GM21447 (cell line): ENCODE data around the gene TMX4.
"Not testable (repeated sequence)": the region's sequence is repeated elsewhere in the genome, so short reads cannot be mapped to it uniquely, and the experiment has no call there.

ENCODE experiments used
- ATAC-seq: cut with Tn5 transposase; IDR thresholded peaks from one replicate; pipeline ENCODE4 v1.9.1; 2021; ENCODE audit not compliant: unreplicated experiment

Gene TMX4

GRCh38 chr20:8019246-8019997 is at the start of gene TMX4:
Gene TMX4 (minus strand): TSS chr20:8019761. CDS start chr20:8019613, 148 bp downstream.
- ATAC-seq: peak; percentile 87

DNA sequence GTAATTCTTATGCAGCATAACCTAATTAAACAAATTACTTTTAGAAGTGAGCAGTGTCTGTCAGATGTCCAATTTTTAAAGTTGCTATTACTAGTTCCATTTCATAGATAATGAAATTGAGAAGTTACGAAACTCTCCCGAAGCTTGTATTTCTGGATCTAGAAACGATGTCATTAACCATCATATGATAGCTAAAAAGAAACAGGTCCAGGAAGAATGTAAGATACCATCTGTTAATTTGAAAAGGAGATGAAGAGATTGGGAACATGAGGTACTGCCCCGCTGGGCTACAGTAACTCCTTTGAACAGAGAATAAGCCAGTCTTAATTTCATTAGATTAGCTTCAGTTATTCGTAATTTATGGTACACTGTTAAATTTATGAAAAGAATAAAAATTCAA is 47.5 kb upstream of the TMX4 start:
- ATAC-seq: no peak

GRCh38 chr20:8066662-8067061 is 47.1 kb upstream of the TMX4 start:
- no peak for ATAC-seq

DNA sequence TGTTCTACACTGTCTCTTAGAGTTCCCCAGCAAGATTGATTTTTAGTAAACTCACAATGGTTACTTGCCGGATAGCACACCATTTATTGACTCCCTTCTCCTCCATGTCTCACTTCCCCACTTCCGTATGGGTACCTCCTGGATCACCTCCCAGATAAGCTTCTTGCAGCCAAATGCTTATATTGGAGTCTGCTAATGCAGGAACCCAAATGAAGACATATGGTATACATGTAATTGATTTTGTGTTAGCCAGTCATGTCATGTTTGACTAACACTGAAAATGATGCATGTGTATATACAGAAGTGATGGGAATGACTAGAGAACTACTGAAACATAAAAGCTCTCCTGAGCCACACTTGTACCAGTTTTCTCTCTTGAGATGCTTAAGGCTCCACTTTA is 46.1 kb upstream of the TMX4 start:
- ATAC-seq: no peak

- no peak for ATAC-seq
Observed at GRCh38 chr20:8062756-8063155, 43.2 kb upstream of the TMX4 start.

- ATAC-seq: no peak
Observed at GRCh38 chr20:8061861-8062518, 42.4 kb upstream of the TMX4 start.

DNA sequence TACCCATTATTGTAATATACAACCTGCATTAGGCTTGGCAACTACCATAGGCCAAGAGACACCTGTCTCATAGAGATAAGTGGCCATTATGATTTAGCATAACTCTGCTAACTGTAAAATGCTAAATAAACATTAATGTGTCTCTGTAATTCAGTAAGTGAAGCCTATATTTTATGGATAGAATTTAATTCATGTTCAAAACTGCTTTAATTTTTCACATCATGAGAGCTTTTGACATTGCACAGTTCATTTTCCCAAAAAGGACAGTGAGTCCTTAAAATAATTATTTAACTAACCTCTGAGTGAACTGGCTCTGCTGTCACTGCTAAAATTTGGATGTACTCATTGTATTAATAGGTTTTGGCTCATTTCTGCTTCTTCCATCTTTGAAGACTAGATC is 41.4 kb upstream of the TMX4 start:
- ATAC-seq: no peak

- ATAC-seq: no peak
Observed at GRCh38 chr20:8057871-8058270, 38.3 kb upstream of the TMX4 start.

DNA sequence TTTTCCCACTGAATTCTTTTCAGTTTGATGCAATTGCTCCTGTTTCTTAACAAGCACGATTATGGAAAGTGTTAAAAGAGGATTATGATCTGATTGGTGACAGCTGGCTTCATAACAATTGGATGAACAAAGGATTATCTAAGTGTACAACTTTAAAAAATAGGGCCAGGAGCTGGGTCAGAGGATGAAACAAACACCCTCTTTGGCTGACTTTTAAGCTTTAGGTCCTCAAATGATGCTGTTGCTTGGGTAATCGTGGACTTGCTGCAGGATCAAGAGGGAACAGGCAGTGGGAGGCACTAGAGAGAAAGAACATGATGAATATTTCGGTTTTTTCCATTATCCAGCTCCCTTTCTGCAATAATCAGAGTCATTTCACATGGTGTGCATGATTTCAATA is 35.5 kb upstream of the TMX4 start:
- no peak for ATAC-seq

- no peak for ATAC-seq
Observed at GRCh38 chr20:8050157-8050837, 30.7 kb upstream of the TMX4 start.

DNA sequence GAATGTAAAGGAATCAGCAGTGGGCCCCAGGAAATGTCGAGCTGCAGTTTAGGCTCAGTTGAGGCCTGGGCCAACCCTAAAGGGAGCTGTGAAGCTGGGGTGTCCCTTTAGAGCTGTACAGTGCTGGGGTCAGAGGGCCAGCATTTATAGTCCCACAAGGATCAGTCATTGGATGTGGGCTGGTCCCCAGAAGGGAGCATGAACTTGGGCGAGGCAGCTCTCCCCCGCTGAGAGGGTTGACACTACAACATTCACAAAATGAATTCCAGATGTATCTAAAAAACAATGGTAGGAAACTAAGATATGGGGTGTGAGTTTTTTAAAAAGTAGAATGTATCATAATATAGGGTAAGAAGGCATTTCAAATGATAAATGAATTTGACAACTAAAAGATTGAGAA is 29.7 kb upstream of the TMX4 start:
- ATAC-seq: no peak

DNA sequence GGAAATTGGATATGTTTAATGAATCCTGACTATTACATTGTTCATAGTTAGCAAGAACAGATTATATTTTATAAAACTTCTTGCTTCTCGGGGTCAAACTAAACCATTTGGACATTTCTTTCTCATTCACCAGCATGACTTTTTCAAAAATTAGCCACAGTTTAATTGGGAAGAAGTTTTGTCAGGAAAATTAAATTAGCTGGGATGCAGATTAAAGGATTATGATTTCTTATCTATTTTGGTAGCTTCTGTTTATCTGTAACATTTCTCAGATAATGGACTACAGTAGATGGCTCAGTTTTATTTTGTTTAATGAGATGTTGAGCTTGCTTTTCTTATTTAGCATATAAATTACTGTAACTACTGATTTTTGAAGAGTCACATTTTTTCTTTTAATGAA is 26.4 kb upstream of the TMX4 start:
- ATAC-seq: no peak

DNA sequence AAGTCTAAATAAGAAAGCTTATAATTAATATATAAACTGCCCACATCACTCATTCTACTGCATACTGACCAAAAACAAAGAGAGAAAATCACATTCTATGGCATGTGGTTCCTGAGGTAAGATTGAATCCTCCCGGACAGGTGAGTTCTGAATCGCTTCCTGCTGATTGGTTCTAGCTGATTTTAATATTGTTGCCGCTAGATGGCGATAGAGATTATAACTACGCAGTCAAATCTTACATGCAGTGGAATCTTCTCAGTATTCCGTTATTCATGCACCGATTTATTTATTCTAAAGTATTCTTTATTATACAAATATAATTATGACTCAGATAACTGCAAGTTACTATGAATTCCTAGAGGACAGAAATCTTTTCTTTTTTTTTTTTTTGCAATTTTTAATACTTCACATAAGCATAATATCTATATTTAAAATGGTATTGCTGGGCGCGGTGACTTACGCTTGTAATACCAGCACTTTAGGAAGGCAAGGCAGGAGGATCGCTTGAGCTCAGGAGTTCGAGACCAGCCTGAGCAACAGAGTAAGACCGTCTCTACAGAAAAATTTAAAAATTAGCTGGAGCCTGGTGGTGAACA is 24.2 kb upstream of the TMX4 start:
- peak; percentile 88 for ATAC-seq

- ATAC-seq: no peak
Observed at GRCh38 chr20:8039042-8039441, 19.5 kb upstream of the TMX4 start.

DNA sequence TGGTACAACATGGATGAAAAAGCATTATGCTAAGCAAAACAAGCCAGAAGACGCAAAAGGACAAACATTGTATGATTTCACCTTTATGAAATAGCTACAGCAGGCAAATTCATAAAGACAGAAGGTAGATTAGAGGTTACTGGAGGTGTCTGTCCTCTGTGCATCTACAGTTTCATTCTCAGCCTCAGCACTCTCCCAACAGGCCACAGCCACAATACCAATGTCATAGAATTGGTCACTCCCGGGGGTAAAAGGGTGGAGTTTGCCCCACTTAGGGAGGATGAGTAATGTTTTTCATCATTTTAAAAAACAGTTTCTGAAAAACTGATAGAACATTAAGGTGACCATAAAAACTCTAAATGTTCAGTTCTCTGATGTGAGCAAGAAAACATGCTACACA is 17.2 kb upstream of the TMX4 start:
- ATAC-seq: no peak

DNA sequence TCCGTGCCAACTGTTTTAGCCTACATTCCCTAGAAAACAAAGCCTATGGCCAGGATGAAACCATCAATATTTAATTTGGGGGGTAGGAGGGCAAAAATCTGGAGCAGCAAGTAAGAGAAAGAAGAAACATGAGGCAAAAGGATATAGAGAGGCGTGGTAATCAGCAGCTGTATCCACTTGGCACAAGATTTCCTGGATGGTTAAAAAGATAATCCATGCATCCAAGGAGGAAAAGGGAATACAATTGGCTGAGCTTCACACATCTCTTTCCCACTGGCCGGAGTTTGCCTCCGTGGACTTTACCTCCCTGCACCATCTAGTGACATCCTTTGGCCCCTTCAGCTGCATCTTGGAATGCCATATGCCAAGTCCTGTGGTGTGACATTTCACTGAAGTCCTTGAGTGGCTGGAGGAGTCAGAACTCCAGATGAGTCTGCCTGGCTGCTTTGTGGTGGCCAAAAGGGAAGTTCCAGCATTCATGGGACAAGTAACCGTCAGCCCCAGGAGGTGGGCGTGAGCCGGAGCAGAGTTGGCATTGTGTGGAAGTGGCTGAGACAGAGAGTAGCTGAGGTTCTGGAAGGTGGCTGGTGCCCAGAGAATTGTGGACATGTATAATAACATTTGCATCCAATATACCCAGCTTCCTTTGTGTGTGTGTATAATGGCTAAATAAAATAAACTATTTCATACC is 13.7 kb upstream of the TMX4 start:
- no peak for ATAC-seq

GRCh38 chr20:8032499-8032898 is 12.9 kb upstream of the TMX4 start:
- ATAC-seq: no peak

DNA sequence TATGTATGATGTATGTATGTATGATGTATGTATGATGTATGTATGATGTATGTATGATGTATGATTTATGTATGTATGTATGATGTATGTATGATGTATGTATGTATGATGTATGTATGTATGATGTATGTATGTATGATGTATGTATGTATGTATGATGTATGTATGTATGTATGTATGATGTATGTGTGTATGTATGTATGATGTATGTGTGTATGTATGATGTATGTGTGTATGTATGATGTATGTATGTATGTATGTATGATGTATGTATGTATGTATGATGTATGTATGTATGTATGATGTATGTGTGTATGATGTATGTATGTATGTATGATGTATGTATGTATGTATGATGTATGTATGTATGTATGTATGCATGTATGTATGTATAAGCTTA is 12.0 kb upstream of the TMX4 start:
- not testable (repeated sequence) for ATAC-seq

GRCh38 chr20:8021541-8022269 is 2.1 kb upstream of the TMX4 start:
- ATAC-seq: no peak

DNA sequence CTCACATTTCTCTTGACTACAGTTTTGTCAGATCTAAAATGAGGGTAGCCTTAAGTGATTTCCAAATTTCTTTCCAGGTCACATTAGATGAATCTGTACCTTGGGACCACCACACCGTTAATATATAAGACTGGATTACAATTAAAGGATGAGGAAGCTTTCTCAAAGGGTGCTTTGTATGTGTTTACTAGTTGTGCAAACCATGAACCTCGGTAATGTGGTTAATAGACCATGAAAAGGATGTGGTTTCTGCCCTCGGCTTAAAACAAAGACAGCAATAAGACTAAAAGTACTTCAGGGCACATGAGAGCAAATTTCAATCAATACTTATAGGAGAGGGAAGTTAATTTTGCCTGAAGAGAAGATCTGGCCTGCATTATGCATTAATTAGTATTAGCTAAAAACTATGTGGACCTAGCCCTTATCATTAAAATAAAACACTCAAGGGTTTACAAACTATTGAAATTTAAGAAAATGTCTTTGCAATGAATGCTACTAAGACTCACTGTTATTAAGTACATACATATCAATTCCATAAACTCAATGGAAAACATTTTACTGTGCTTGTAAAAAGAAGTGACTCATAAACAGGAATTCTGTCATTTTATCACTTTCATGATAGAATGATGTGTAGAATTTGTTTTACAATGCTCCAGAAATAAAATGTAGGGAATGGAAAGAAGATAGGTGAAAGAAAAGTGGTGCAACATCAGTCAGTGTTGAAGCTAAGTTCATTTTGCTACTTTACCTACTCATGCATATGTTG is 936 bp upstream of the TMX4 start:
- ATAC-seq: peak; percentile 50
